Measurements from ENCODE around the gene PLEKHH2.

DNA sequence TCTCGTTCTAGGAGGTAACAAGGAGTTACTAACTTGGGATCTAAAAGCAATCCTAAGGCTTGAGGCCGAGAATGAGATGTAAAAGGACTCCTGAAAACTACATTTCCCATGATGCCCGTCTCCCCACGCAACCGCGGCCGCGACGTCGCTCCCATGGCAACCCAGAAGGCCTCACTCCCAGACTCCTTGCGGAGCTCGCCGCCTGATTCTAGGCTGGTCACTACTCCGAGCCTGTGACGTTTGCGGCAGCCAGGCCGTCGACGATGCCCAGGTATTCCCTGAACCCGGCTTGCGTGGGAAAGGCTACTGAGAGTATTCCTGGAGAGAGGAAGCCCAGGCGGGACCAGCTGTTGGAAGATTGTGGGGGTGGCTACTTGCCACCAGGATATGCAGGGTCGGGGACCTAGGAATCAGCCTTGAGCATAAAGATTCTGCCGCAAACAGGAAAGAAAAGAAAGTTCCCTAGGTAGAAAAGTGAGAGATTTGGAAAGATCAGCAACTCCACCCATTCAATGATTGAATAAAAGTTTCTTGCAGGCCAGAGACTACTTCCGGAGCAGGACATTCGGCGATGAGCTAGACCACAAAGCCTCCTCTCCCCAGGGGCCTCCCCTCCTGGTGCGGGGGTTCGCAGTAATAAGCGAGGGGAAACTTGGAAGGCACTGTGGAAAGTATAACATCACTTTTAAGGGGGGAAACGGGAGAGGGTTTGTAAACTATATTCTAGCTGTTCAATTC, 137.0 kb downstream of the PLEKHH2 start, which contains the start of gene DYNC2LI1:
- TF ChIP-seq GATA2 (IDR thresholded peaks at IDR 0.05; ENCODE audit: low read depth, low read length) = no peak
- TF ChIP-seq GATA3 (IDR thresholded peaks at IDR 0.05; ENCODE audit: low read depth, low read length) = no peak
